NB4 (cell line): ENCODE data around the gene MAPRE3.

Experiments
- DNase-seq: peaks from one replicate; pipeline ENCODE4 v3.0.0; 2010; ENCODE audit warnings: low read depth
- H3K4me3 ChIP-seq: one replicate; pipeline ENCODE4 v1.5.1; 2011; ENCODE audit warnings: mild to moderate bottlenecking, low read depth, low read length, moderate library complexity
- MYC ChIP-seq: IDR thresholded peaks from 2 replicates; pipeline ENCODE4 v1.6.1; 2011; ENCODE audit warnings: low read depth, low read length
- POLR2A ChIP-seq: IDR thresholded peaks from 2 replicates; pipeline ENCODE4 v1.6.1; 2011; ENCODE audit warnings: mild to moderate bottlenecking; ENCODE audit not compliant: insufficient read length; ENCODE audit errors: extremely low read depth
- TF ChIP-seq, protein P1 (sequence below): IDR thresholded peaks from one replicate; pipeline ENCODE4 v1.5.1; 2012; ENCODE audit warnings: low read depth, low read length
- TF ChIP-seq, protein P2 (sequence below): IDR thresholded peaks from 2 replicates; pipeline ENCODE4 v1.6.1; 2011; ENCODE audit warnings: low read depth, low read length

Gene MAPRE3

GRCh38 chr2:26968001-26968400 lies 2.4 kb upstream of the MAPRE3 start:
- no peak for DNase-seq
- H3K4me3 ChIP-seq: no peak overlapping the region
- TF ChIP-seq POLR2A (no peak), MYC (no peak)
- TF ChIP-seq, protein P1, sequence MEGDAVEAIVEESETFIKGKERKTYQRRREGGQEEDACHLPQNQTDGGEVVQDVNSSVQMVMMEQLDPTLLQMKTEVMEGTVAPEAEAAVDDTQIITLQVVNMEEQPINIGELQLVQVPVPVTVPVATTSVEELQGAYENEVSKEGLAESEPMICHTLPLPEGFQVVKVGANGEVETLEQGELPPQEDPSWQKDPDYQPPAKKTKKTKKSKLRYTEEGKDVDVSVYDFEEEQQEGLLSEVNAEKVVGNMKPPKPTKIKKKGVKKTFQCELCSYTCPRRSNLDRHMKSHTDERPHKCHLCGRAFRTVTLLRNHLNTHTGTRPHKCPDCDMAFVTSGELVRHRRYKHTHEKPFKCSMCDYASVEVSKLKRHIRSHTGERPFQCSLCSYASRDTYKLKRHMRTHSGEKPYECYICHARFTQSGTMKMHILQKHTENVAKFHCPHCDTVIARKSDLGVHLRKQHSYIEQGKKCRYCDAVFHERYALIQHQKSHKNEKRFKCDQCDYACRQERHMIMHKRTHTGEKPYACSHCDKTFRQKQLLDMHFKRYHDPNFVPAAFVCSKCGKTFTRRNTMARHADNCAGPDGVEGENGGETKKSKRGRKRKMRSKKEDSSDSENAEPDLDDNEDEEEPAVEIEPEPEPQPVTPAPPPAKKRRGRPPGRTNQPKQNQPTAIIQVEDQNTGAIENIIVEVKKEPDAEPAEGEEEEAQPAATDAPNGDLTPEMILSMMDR: no peak
- TF ChIP-seq, protein P2, sequence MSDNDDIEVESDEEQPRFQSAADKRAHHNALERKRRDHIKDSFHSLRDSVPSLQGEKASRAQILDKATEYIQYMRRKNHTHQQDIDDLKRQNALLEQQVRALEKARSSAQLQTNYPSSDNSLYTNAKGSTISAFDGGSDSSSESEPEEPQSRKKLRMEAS: no peak

GRCh38 chr2:26969077-26969844 lies 1.2 kb upstream of the MAPRE3 start:
- H3K4me3 ChIP-seq: no peak overlapping the region
- TF ChIP-seq POLR2A (no peak), MYC (no peak)
- TF ChIP-seq, protein P1: no peak
- TF ChIP-seq, protein P2: no peak
- no peak for DNase-seq

- DNase-seq: no peak
- H3K4me3 ChIP-seq: no peak overlapping the region
- TF ChIP-seq, protein P1: no peak
- TF ChIP-seq MYC: no peak
- TF ChIP-seq POLR2A: no peak
- TF ChIP-seq, protein P2: no peak
Measured at GRCh38 chr2:26970928-26971627, 641 bp downstream of the MAPRE3 start.

DNA sequence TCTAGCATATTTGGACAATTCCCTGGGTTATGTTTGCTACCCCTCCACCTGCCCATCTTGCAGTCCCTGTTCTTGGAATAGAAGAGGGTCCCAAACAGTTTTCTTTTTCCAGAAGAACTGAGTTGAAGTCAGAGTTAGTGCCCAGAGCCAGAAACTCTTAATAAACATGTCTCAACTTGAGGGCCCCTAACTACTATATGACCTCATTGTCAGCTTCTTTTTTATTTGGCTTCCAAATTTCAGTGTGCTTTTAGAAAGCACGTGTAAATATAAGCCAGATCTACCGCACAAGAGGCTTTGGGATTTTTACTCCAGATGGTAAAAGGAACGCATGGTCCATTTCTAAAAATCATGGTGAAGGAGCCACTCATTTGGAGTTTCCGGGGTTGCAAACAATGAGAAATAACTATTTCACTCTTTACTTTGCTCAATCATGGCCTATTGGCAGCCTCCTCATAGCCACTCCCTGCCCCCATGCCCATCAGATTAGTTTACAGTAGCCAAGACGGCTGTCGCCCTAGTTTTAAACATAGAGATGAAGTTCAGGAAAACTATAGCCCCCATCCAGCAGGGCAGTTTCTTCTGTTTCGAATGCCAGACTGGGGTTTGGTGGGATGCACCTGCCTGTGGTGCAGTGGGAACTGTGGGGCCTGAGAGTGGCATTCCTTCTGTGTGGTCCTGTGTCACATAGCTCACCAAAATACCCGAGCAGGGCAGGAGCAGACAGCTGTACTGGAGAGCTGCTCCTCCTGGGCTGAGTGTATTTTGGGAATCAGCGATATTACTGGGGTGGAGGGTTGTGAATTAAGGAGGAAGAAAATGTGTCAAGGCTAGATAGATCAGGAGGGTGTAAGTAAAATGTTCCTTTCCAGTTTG lies 1.7 kb downstream of the MAPRE3 start:
- DNase-seq: no peak
- TF ChIP-seq POLR2A (no peak), MYC (no peak)
- TF ChIP-seq, protein P1: no peak
- TF ChIP-seq, protein P2: no peak
- H3K4me3 ChIP-seq: no peak overlapping the region

DNA sequence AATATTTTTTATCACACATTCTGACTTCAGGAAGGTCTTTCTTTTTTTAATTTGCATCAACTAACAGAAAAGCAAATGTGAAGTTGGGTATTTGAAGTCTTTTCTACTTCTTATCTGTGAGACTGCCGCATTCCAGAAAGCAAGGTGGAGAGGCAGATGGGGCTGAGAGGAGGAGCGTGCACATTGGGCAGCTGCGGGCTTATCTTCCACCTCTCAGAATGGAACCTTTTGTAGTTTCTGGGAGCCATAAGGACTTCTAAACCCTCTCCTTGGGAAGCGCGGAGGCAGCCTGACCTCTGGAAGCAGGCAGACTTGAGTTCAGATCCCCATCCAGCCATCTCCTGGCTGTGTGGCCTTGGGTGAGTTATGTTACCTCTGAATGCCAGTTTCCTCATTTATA lies 3.9 kb downstream of the MAPRE3 start:
- H3K4me3 ChIP-seq: no peak overlapping the region
- TF ChIP-seq POLR2A (no peak), MYC (no peak)
- TF ChIP-seq, protein P1: no peak
- TF ChIP-seq, protein P2: no peak
- no peak for DNase-seq
